Measurements from ENCODE around the gene ZBTB22. TPM values are rescaled to one million over a fixed set of nuclear protein-coding genes. Genes with fewer than 3 reads are reported as not detected.
A peak's percentile ranks its signal among the peaks of the same experiment; 100 is the strongest.

The ZBTB22 gene
- polyA plus RNA-seq, 1 donor (not counting 4 experiments of a cell fraction or from before 2014, with no cell fraction given), result 6.5 TPM

DNA sequence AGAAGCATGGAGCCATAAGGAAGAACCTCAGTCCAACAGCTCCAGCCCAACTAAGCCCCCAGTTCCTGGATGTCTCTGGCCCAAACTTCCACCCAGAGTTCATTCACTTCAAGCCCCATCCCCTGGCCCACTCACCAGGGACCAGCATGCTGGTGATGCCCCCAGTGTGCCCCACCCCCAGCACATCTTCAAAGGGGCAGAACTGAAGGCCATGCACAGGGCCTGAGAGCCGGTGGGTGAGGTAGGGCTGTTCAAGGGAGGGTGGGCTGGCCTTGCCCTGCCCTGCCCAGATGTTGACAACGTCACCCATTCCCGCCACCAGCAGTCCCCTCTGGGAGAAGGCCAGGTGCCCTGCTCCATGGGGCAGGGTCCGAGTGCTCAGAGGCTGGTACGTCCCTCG, 37.0 kb downstream of the ZBTB22 start:
- Histone ChIP-seq H3K36me3 (ENCODE audit: control insufficient read depth in 2 of 2, extremely low read depth in 1 of 2, insufficient read depth in 2 of 2, low read length in 2 of 2) (peaks cover 35 to 39% of the 10 kb centered on the region in 2 experiments), H3K4me2 (ENCODE audit: control insufficient read depth, extremely low read depth, insufficient read depth, low read depth, low read length) (no peak overlapping the region), H3K4me1 (ENCODE audit: control insufficient read depth, extremely low read depth, insufficient read depth, low read length) (peaks cover 10% of the 10 kb centered on the region), H3K79me2 (ENCODE audit: control insufficient read depth, insufficient read depth, low read length) (peaks cover 5% of the 10 kb centered on the region), H3K27ac (ENCODE audit: control insufficient read depth, insufficient read depth, low read length) (no peak overlapping the region), H3K27me3 (ENCODE audit: control insufficient read depth, extremely low read depth, insufficient read depth, low read length) (no peaks in the 10 kb centered on the region), H3K9ac (ENCODE audit: control insufficient read depth, extremely low read depth, insufficient read depth, low read length) (no peak overlapping the region), H3K4me3 (ENCODE audit: control insufficient read depth in 2 of 3, extremely low read depth in 1 of 3, insufficient read depth in 2 of 3, low read depth in 1 of 3, low read length in 3 of 3) (no peak overlapping the region), H4K20me1 (ENCODE audit: control insufficient read depth, extremely low read depth, insufficient read depth, low read length) (peaks cover 13% of the 10 kb centered on the region), H3K9me3 (ENCODE audit: control insufficient read depth, low read depth, low read length) (no peaks in the 10 kb centered on the region), H3K9me1 (ENCODE audit: control insufficient read depth, extremely low read depth, insufficient read depth, low read length) (no peaks in the 10 kb centered on the region), H2AFZ (ENCODE audit: control insufficient read depth, low read length) (no peak overlapping the region)
- DNase-seq (ENCODE audit: low read depth, low spot score) (no peak), FAIRE-seq (no peak)
- dilution Hi-C loops (cut with MboI; ENCODE audit: extremely low pct_ligation_motif_present, low sequenced_read_pairs), result no loop called here
- TF ChIP-seq, protein P1, sequence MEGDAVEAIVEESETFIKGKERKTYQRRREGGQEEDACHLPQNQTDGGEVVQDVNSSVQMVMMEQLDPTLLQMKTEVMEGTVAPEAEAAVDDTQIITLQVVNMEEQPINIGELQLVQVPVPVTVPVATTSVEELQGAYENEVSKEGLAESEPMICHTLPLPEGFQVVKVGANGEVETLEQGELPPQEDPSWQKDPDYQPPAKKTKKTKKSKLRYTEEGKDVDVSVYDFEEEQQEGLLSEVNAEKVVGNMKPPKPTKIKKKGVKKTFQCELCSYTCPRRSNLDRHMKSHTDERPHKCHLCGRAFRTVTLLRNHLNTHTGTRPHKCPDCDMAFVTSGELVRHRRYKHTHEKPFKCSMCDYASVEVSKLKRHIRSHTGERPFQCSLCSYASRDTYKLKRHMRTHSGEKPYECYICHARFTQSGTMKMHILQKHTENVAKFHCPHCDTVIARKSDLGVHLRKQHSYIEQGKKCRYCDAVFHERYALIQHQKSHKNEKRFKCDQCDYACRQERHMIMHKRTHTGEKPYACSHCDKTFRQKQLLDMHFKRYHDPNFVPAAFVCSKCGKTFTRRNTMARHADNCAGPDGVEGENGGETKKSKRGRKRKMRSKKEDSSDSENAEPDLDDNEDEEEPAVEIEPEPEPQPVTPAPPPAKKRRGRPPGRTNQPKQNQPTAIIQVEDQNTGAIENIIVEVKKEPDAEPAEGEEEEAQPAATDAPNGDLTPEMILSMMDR (optimal IDR thresholded peaks at IDR 0.05 in 1 of 3, IDR thresholded peaks at IDR 0.05 in 1 of 3, conservative IDR thresholded peaks at IDR 0.05 in 1 of 3; ENCODE audit: extremely low read depth in 1 of 3, insufficient read depth in 2 of 3, low read length in 3 of 3), result no peak
- TF ChIP-seq EZH2 (IDR thresholded peaks at IDR 0.05; ENCODE audit: low read length), result no peak

DNA sequence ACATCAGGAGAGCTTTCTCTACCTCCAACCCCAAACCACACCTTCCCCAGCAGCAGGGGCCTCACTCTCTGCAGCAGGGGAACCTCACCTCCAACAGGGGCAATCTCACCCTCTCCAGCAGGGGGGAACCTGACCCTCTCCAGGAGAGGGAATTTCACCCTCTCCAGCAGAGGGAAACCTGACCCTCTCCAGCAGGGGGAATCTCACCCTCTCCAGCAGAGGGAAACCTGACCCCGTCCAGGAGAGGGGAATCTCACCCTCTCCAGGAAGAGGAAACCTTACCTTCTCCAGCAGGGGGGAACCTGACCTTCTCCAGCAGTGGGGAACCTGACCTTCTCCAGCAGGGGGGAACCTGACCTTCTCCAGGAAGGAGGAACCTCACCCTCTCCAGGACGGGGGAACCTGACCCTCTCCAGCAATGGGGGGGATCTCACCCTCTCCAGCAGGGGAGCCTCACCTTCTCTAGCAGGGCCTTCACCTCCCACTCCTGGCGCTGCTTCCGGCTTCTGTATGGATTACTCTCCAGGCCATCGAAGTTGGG, 37.5 kb downstream of the ZBTB22 start:
- H3K79me2 ChIP-seq (ENCODE audit: control insufficient read depth, insufficient read depth, low read length), result peaks cover 10% of the 10 kb centered on the region
- H3K9me1 ChIP-seq (ENCODE audit: control insufficient read depth, extremely low read depth, insufficient read depth, low read length), result peaks cover 2% of the 10 kb centered on the region
- no peak for FAIRE-seq
- H3K27me3 ChIP-seq (ENCODE audit: control insufficient read depth, extremely low read depth, insufficient read depth, low read length), result no peaks in the 10 kb centered on the region
- peaks cover 38 to 44% of the 10 kb centered on the region in 2 experiments for H3K36me3 ChIP-seq (ENCODE audit: control insufficient read depth in 2 of 2, extremely low read depth in 1 of 2, insufficient read depth in 2 of 2, low read length in 2 of 2)
- H3K9me3 ChIP-seq (ENCODE audit: control insufficient read depth, low read depth, low read length), result no peaks in the 10 kb centered on the region
- TF ChIP-seq, protein P1 (optimal IDR thresholded peaks at IDR 0.05 in 1 of 3, IDR thresholded peaks at IDR 0.05 in 1 of 3, conservative IDR thresholded peaks at IDR 0.05 in 1 of 3; ENCODE audit: extremely low read depth in 1 of 3, insufficient read depth in 2 of 3, low read length in 3 of 3), result peak; percentile 60 to 100 (median 72)
- no peak for TF ChIP-seq EZH2 (IDR thresholded peaks at IDR 0.05; ENCODE audit: low read length)
- H3K4me3 ChIP-seq (ENCODE audit: control insufficient read depth in 2 of 3, extremely low read depth in 1 of 3, insufficient read depth in 2 of 3, low read depth in 1 of 3, low read length in 3 of 3), result no peak overlapping the region
- no peak overlapping the region for H3K4me2 ChIP-seq (ENCODE audit: control insufficient read depth, extremely low read depth, insufficient read depth, low read depth, low read length)
- dilution Hi-C loops (cut with MboI; ENCODE audit: extremely low pct_ligation_motif_present, low sequenced_read_pairs), result no loop called here
- H4K20me1 ChIP-seq (ENCODE audit: control insufficient read depth, extremely low read depth, insufficient read depth, low read length), result peaks cover 18% of the 10 kb centered on the region
- H3K27ac ChIP-seq (ENCODE audit: control insufficient read depth, insufficient read depth, low read length), result no peak overlapping the region
- no peak overlapping the region for H3K9ac ChIP-seq (ENCODE audit: control insufficient read depth, extremely low read depth, insufficient read depth, low read length)
- DNase-seq (ENCODE audit: low read depth, low spot score), result no peak
- H2AFZ ChIP-seq (ENCODE audit: control insufficient read depth, low read length), result no peak overlapping the region
- H3K4me1 ChIP-seq (ENCODE audit: control insufficient read depth, extremely low read depth, insufficient read depth, low read length), result peaks cover 15% of the 10 kb centered on the region
